ENCODE data around the gene SKOR2.

The SKOR2 gene

GRCh38 chr18:47249314-47249981 is 2.0 kb downstream of the SKOR2 start:
- H3K27me3 ChIP-seq = peaks cover 85% of the 10 kb centered on the region

GRCh38 chr18:47248604-47249313 is 2.7 kb downstream of the SKOR2 start:
- TF ChIP-seq CTCF (IDR thresholded peaks at IDR 0.05; ENCODE audit: low read depth, low read length) = no peak
- Histone ChIP-seq H3K4me3 (ENCODE audit: low read depth, low read length) (no peak overlapping the region), H3K27me3 (peaks cover 83% of the 10 kb centered on the region), H3K36me3 (no peaks in the 10 kb centered on the region), H3K4me1 (no peaks in the 10 kb centered on the region), H3K9me3 (no peaks in the 10 kb centered on the region)
- no peak for DNase-seq

More at GRCh38 chr18:47249314-47249981, 2.0 kb downstream of the SKOR2 start:
- DNase-seq = no peak
- Histone ChIP-seq H3K9me3 (no peaks in the 10 kb centered on the region), H3K4me3 (ENCODE audit: low read depth, low read length) (no peak overlapping the region), H3K4me1 (no peaks in the 10 kb centered on the region), H3K36me3 (no peaks in the 10 kb centered on the region)
- no peak for TF ChIP-seq CTCF (IDR thresholded peaks at IDR 0.05; ENCODE audit: low read depth, low read length)

GRCh38 chr18:47248115-47248603 is 3.3 kb downstream of the SKOR2 start:
- H3K36me3 ChIP-seq = no peaks in the 10 kb centered on the region
- H3K27me3 ChIP-seq = peaks cover 80% of the 10 kb centered on the region
- no peak for TF ChIP-seq CTCF (IDR thresholded peaks at IDR 0.05; ENCODE audit: low read depth, low read length)
- H3K9me3 ChIP-seq = no peaks in the 10 kb centered on the region
- no peak for DNase-seq
- no peak overlapping the region for H3K4me3 ChIP-seq (ENCODE audit: low read depth, low read length)
- no peaks in the 10 kb centered on the region for H3K4me1 ChIP-seq

GRCh38 chr18:47247416-47248114 is 3.9 kb downstream of the SKOR2 start:
- DNase-seq = no peak
- peaks cover 80% of the 10 kb centered on the region for H3K27me3 ChIP-seq

GRCh38 chr18:47247036-47247415 is 4.4 kb downstream of the SKOR2 start:
- H3K27me3 ChIP-seq = peaks cover 77% of the 10 kb centered on the region
- H3K4me3 ChIP-seq (ENCODE audit: low read depth, low read length) = no peak overlapping the region
- DNase-seq = no peak
- TF ChIP-seq CTCF (IDR thresholded peaks at IDR 0.05; ENCODE audit: low read depth, low read length) = no peak
- H3K36me3 ChIP-seq = no peaks in the 10 kb centered on the region
- H3K9me3 ChIP-seq = no peaks in the 10 kb centered on the region
- H3K4me1 ChIP-seq = no peaks in the 10 kb centered on the region

More at GRCh38 chr18:47247416-47248114, 3.9 kb downstream of the SKOR2 start:
- no peak for TF ChIP-seq CTCF (IDR thresholded peaks at IDR 0.05; ENCODE audit: low read depth, low read length)
- no peaks in the 10 kb centered on the region for H3K36me3 ChIP-seq
- H3K9me3 ChIP-seq = no peaks in the 10 kb centered on the region
- no peak overlapping the region for H3K4me3 ChIP-seq (ENCODE audit: low read depth, low read length)
- H3K4me1 ChIP-seq = no peaks in the 10 kb centered on the region

Measured in BE2C (cell line).